NCI-H1048 (cell line): ENCODE data around the gene SULT2B1.
"Not testable (repeated sequence)": the region's sequence is repeated elsewhere in the genome, so short reads cannot be mapped to it uniquely, and the experiment has no call there.

ENCODE experiments used
- DNase-seq: peaks from one replicate; lab custom pipeline; 2025; lab: John Stamatoyannopoulos, UW

Gene SULT2B1

DNA sequence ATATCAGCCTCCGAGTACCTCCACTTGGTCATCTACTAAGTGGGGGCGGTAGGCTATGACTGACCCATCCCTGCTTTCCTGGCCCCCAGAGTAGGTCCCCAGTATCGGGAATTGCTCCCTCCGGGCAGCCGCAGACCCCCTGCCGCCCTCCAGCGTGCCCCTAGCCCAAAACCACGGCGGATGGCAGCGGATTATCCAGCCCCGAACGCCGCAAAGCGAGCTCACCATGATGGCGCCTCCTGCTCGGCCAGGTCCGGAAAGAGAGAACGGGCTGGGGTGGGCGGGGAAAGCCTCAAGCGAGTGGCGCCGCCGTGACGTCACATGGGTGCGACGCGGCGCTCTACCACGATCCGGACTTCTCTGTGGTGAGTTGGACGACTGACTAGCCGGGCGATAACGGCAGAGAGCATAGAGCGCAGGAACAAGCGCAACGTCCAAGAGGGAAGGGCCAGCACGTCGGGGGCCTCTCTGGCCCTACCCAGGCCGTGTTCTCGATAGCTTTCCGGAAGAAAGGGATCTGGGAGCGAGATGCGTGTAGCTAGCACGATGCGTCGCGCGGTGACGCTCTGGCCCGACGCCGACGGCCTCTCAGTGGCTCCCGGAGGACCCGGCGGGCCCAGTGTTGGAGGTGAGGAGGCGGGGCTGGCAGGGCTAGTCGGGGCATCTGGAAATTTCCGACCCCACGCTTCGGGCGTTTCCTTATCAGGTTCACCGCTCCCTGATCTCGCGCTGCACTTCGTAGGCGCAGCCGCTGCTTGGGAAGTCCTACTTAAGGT is 67.1 kb downstream of the SULT2B1 start, which contains the start of the genes RPL18 and SPHK2:
Gene RPL18, minus strand, starts transcription at position 263 of the 776 bp plus-strand sequence. Its CDS starts 35 bp downstream, at position 228.
Gene SPHK2, plus strand, starts transcription at position 591 of the 776 bp plus-strand sequence. CDS start 1,009 bp downstream, outside the sequence.
- DNase-seq: peak; percentile 94

DNA sequence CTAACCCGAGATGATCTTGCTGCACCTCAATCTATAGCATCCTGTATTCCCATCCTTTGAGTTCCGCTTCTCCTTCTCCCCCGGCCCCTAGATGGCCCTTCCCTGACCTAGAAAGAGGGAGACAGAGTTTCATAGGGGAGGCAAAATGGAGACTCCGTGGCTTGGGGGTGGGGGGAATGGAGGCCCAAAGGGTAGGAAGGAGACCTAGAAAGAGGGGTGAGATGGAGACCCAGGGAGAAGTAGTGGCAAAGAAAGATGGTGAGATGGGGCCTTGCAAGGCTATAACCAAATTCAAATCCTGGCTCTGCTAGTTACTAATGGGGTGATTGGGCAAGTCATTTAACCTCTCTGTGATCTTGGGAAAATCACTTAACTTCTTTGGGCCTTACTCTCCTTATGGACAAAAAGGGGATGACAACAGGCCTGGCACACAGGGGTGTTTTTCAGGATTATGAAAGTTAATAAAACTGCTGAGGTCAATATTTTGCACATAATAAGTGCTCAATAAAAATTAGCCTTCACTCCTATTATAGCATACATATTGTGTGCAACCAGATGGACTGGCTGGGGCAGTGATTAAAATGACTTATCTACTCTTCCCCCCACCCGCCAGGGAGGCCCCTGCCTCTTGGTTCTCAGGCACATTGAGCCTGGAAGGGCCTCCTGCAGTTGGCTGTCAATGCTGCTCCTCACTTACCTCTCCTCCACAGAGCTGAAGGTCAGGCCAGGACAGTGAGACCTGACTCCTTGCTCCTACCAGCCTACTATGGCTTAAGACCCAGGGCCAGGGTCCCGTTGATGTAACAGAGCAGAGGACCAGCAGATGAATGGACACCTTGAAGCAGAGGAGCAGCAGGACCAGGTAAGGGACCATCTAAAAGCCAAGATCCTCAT is 68.0 kb downstream of the SULT2B1 start:
- no peak for DNase-seq

DNA sequence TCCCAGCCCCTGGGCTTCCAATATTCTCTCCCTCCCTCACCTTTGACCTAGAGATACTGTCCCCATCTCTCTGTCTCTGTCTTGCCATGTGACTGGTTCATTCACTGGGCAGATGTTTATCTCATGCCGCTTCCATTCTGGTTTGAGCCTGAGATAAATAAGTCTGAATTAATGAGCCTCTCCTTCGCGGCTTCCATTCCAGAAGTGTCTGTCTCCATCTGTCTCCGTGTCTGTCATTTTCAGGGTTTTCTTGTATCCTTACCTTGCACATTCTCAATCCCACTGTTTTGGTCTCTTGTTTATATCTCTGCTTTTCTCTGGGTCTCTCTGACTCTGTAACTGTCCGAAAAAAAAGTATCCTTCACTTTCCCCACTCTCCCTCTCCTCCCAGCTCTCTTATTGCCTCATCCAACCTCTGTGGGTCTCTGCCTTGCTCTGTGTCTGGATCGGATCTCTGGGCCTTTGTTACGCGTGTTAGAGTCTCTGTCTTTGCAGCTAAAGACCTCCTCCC is 71.6 kb downstream of the SULT2B1 start:
- no peak for DNase-seq

DNA sequence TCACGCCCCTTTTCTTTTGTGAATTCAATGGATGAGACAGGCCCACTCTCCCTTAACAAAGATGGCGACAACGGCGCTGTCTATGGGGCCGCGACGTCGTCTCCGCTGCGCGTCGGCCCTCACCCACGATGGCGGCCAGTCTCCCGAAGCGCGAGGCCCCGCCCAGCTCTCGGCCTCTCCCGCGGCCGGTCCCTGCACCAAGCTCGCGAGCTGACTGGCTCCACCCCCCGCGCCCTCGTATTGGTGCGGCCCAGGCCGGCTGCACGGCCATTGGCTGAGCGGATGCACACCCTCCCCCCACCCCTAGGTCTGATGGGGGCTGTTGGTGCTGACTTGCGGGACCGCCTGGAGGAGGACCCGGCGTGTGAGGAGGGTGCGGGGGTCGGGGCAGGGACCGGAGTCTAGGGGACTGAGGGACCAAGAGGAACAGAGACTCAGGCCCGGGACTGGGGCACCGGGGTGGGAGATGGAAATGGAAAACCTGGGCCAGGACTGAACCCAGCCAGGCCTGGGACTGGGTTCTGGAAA is 72.2 kb downstream of the SULT2B1 start:
- DNase-seq: peak; percentile 96

DNA sequence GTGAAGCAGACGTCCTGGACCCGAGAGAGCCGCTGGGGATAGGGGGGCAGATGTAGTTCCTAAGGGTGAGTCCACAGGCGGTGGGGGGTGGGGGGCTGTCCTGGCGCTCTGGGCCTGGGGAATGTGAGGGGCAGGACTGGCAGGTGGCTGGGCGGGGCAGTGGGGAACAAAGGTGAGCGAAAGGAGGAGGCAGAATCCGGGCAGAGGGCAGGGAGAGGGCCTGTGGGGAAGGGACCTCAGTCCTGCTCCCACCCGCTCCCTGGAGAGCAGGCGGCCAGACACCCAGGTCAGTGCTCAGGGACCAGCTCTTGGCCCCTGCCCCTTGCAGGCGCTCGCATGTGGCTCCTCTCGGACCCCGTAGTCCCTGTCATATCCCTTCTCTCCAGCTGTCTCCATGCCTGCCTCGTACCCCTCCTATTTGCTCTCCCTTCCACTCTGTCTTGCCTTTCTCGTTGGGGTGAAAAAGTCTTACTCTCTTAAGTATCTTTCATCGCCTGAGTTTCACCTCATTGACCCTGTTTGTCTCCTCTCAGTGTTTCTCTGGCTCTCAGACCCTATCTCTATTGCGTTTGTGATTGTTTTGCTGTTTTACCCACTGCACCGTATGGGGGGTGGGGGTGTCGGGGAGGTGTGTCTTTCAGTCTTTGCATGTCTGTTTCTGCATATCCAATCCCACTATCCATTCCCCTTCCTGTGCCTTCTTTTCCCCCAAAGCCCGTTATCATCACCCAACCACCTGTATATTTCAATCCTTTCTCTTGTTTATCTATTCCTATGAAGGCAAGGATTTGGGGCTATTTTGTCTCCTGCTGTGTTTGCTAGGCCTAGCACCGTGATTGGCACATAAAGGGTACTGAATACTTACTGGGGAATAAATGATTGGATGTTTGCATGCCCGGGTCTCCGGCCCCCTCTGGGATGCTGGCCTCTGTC is 73.1 kb downstream of the SULT2B1 start:
- no peak for DNase-seq

DNA sequence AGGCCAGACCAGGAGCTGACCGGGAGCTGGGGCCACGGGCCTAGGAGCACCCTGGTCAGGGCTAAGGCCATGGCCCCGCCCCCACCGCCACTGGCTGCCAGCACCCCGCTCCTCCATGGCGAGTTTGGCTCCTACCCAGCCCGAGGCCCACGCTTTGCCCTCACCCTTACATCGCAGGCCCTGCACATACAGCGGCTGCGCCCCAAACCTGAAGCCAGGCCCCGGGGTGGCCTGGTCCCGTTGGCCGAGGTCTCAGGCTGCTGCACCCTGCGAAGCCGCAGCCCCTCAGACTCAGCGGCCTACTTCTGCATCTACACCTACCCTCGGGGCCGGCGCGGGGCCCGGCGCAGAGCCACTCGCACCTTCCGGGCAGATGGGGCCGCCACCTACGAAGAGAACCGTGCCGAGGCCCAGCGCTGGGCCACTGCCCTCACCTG is 73.9 kb downstream of the SULT2B1 start:
- DNase-seq: no peak

DNA sequence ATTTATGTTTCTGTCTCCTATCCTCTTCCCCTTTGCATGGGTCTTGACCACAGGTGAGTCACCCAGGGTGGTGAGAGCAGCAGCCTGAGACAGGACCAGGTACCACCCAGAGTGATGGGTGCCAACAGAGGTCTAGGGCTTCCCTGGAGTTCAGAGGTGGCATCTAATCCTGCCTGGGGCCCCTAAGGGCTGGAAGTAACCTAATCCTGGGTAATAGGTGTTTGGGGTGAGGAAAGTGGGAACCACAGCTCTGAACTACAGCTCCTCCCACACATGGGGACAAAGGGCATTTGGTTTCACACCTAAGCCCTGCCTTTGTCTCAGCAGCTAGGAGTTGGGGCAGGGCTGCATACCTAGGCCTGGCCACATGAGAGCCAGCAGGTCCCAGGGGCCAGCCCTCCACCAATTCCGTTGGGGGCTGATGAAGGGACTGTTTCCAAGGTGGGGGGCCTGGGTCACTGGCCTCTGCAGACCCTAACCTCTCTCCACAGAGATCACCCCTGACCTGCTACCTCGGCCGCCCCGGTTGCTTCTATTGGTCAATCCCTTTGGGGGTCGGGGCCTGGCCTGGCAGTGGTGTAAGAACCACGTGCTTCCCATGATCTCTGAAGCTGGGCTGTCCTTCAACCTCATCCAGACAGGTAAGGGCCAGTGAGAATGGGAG is 75.4 kb downstream of the SULT2B1 start:
- DNase-seq: no peak

DNA sequence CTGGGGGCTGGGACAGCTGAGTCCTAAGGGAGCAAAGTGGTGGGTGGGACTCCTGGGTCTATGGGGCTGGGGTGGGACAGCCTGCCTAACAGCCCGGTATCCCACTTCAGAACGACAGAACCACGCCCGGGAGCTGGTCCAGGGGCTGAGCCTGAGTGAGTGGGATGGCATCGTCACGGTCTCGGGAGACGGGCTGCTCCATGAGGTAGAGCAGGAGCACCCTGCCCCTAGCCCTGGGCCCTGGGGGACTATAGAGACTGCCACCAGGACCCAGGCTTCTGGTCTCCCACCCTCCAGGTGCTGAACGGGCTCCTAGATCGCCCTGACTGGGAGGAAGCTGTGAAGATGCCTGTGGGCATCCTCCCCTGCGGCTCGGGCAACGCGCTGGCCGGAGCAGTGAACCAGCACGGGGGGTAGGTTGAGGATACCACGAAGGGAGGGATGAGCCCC is 75.9 kb downstream of the SULT2B1 start:
- DNase-seq: no peak

DNA sequence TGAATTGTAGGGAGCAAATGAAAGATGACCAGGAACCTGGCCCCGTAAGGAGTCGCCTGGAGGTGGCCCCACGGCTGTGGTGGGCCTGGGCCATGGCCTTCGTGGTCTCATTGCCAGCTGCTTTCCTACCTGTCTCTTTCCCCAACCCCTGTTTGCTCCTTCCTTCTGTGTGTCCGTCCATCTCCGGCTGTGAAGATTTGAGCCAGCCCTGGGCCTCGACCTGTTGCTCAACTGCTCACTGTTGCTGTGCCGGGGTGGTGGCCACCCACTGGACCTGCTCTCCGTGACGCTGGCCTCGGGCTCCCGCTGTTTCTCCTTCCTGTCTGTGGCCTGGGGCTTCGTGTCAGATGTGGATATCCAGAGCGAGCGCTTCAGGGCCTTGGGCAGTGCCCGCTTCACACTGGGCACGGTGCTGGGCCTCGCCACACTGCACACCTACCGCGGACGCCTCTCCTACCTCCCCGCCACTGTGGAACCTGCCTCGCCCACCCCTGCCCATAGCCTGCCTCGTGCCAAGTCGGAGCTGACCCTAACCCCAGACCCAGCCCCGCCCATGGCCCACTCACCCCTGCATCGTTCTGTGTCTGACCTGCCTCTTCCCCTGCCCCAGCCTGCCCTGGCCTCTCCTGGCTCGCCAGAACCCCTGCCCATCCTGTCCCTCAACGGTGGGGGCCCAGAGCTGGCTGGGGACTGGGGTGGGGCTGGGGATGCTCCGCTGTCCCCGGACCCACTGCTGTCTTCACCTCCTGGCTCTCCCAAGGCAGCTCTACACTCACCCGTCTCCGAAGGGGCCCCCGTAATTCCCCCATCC is 76.7 kb downstream of the SULT2B1 start:
- no peak for DNase-seq

DNA sequence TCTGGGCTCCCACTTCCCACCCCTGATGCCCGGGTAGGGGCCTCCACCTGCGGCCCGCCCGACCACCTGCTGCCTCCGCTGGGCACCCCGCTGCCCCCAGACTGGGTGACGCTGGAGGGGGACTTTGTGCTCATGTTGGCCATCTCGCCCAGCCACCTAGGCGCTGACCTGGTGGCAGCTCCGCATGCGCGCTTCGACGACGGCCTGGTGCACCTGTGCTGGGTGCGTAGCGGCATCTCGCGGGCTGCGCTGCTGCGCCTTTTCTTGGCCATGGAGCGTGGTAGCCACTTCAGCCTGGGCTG is 77.3 kb downstream of the SULT2B1 start:
- DNase-seq: no peak

DNA sequence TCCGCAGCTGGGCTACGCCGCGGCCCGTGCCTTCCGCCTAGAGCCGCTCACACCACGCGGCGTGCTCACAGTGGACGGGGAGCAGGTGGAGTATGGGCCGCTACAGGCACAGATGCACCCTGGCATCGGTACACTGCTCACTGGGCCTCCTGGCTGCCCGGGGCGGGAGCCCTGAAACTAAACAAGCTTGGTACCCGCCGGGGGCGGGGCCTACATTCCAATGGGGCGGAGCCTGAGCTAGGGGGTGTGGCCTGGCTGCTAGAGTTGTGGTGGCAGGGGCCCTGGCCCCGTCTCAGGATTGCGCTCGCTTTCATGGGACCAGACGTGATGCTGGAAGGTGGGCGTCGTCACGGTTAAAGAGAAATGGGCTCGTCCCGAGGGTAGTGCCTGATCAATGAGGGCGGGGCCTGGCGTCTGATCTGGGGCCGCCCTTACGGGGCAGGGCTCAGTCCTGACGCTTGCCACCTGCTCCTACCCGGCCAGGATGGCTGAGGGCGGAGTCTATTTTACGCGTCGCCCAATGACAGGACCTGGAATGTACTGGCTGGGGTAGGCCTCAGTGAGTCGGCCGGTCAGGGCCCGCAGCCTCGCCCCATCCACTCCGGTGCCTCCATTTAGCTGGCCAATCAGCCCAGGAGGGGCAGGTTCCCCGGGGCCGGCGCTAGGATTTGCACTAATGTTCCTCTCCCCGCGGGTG is 77.8 kb downstream of the SULT2B1 start:
- no peak for DNase-seq

DNA sequence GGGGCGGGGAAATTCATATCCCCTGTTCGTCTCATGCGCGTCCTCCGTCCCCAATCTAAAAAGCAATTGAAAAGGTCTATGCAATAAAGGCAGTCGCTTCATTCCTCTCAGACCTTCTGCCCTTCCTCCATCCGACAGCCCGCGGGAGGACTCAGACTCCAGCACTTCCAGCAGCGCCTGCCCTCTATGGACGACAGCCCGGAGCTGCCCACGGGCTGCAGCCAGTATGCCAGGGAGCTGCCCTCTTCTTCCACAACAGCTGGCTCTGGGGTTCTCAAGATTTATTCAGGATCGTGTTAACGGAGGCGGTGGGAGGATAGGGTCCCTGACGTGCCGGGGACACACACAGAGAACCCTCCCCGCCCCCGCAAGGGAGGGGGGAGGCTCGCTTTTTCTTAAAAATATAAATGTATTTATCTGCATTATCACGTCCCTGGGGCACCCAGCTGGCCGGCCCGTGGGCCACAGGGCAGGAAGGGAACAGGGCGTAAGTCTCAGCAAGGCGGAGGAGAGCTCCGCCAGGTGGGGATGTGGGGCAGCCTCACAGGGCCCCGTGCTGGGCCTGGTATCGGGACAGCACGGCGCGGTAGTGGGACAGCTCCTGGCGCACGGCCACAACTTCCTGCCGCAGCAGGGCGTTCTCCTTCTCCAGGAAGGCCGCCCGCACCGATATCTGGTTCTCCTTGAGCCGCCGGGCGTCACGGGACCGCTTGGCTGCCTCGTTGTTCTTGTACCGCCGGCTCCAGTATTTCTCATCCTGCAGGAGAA is 78.5 kb downstream of the SULT2B1 start:
- DNase-seq: no peak

DNA sequence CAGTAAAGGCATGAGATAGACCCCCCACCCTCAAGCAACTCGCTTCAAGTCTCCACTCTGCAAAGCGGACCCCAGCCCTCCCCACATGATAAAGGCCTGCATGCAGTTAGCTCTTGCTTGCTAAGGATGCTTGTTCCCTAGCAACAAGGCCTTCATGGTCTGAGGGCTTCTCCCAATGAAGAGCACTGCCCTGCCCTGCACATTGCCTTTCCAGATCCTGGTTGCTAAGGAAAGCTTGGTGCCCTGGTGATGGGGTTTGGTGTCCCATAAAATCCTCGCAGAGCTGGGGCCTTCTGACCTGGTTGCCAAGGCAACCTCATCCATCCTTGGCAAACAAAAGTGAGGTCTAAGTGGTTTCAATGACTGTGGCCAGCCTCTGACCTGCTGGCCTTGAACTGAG is 79.3 kb downstream of the SULT2B1 start:
- DNase-seq: no peak

DNA sequence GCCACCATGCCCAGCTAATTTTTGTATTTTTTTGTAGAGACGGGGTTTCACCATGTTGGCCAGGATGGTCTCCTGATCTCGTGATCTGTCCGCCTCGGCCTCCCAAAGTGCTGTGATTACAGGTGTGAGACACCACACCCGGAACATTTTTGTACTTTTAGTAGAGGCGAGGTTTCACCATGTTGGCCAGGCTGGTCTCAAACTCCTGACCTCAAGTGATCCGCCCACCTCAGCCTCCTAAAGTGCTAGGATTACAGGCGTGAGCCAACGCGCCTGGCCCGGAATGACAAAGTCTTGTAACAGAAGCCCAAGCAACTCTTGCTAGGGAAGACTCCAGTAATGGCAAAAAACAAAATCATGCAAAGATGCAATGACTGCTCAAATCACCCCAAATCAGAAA is 80.3 kb downstream of the SULT2B1 start:
- DNase-seq: not testable (repeated sequence)

DNA sequence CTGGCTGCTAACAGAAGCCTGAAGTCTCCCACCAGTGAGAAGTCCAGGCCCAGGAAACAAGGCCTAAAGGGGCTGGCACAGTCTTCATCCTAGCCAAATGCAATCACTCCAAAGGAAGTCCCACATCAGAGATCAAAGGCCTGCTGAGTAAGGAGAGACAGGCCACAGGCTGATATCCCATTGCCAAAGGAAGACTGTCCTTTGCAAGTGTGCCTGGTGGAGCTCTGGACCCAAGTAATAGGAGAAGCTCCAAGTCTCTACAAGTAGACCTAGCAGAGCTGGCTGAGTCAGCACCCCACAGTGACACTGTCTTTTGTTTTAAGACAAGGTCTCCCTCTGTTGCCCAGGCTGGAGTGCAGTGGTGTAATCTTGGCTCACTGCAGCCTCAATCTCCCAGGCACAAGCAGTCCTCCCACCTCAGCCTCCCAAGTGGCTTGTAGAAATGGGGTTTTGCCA is 80.7 kb downstream of the SULT2B1 start:
- no peak for DNase-seq

DNA sequence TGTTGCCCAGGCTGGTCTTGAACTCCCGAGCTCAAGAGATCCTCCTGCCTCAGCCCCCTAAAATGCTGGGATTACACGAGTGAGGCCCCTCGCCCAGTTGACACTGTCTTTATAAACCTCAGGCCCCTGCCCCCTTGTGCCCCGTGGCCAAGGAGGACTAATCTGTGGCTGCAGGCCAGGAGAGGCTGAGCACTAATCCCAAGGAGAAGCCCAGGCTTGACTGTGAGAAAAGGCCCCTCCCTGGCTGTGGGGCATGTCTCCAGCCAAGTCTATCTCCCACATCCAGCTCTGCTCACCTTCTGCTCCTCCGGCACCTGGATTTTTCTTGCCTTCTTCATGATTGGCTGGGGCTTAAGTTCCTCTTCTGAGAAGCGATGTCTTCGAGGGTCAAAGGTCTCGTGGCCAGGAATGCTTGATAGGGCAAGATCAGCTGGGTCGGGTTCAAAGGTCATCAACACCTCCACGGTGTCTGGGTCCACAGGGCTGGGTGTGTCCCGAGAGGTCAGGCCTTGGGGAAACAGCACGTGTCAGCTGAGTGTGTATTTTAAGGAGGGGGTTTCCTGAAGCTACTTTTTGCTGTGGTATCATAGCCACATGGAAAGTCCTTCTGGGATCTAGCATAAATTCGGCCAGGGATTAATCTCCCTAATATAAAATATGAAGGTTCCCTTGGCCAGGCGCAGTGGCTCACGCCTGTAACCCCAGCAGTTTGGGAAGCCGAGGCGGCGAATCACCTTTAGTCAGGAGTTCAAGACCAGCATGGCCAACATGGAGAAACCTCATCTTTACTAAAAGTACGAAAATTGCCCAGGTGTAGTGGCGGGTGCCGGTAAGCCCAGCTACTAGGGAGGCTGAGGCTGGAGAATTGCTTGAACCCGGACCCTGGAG is 81.4 kb downstream of the SULT2B1 start:
- DNase-seq: no peak

DNA sequence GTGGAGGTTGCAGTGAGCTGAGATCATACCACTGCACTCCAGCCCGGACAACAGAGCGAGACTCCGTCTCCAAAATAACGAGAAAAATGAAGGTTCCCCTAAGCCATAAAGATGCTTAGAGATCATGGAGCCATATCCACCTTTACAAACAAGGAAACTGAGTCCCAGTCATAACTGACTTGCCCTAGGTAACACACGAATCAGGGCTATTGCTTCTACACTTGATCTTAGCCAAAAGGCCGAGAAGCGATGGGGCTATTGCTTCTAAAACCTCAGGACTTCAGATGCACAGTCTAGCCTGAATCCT is 82.0 kb downstream of the SULT2B1 start:
- no peak for DNase-seq
